ENCODE results near the gene LMO1.

The LMO1 gene

DNA sequence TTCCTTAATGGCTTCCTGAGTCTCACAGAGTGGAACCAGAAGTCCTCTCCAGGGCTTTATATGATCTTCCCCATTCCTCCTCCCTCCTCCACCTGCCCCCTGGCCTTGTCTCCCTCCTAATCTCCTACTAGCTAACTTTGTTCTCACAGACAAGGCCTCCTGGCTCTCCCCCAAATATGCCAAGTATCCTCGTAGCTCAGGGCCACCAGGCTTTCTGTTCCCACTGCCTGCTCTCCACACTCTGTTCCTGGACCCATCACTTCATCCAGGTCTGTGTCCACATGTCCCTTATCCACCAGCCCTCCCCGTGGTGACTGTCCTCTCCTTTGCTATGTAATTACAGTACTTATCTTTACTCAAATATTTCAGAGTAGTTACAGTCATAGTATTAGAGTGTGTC is 23.2 kb upstream of the LMO1 start:
- no peak for TF ChIP-seq L3MBTL2 (conservative IDR thresholded peaks at IDR 0.05)
- TF ChIP-seq FOXK2 (IDR thresholded peaks at IDR 0.05), result no peak
- TF ChIP-seq HDGF (IDR thresholded peaks at IDR 0.05; ENCODE audit: borderline replicate concordance), result no peak
- TF ChIP-seq ELF4 (IDR thresholded peaks at IDR 0.05), result no peak
- TF ChIP-seq BHLHE40 (IDR thresholded peaks at IDR 0.05; ENCODE audit: borderline replicate concordance), result no peak
- no peak for DNase-seq (ENCODE audit: extremely low spot score)
- CTCF ChIA-PET, result no interaction called here
- POLR2A ChIA-PET, result no interaction called here

DNA sequence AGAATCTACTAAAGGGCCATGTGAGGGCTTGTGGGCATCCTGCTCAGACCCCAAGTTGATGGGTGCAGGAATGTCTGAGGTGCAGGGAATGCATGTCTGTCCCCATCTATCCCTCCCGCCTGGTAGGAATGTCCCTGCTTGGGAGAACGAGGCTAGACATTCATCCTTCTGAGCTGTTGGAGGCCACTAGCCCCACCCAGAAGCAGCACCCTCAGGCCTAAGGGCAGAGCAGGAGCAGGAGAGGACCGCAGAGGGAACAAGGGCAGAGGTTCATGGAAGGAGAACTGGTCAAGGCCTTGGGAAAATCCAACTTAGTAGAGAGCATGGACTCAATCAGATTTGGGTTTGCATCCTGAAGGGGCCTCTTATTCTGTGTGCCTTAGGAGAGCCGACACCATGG is 22.1 kb upstream of the LMO1 start:
- TF ChIP-seq FOXM1 (IDR thresholded peaks at IDR 0.05; ENCODE audit: borderline replicate concordance), result no peak
- DNase-seq (ENCODE audit: extremely low spot score), result no peak
- CTCF ChIA-PET, result no interaction called here
- POLR2A ChIA-PET, result no interaction called here

- no peak for TF ChIP-seq L3MBTL2 (conservative IDR thresholded peaks at IDR 0.05)
- no peak for TF ChIP-seq FOXK2 (IDR thresholded peaks at IDR 0.05)
- TF ChIP-seq SP1 (IDR thresholded peaks at IDR 0.05), result no peak
- TF ChIP-seq FOXM1 (IDR thresholded peaks at IDR 0.05; ENCODE audit: borderline replicate concordance), result no peak
- TF ChIP-seq CTBP1 (IDR thresholded peaks at IDR 0.05; ENCODE audit: borderline replicate concordance), result no peak
- POLR2A ChIA-PET, result no interaction called here
- CTCF ChIA-PET, result no interaction called here
- DNase-seq (ENCODE audit: extremely low spot score), result no peak
Measured at GRCh38 chr11:8285228-8285627, 21.6 kb upstream of the LMO1 start.

DNA sequence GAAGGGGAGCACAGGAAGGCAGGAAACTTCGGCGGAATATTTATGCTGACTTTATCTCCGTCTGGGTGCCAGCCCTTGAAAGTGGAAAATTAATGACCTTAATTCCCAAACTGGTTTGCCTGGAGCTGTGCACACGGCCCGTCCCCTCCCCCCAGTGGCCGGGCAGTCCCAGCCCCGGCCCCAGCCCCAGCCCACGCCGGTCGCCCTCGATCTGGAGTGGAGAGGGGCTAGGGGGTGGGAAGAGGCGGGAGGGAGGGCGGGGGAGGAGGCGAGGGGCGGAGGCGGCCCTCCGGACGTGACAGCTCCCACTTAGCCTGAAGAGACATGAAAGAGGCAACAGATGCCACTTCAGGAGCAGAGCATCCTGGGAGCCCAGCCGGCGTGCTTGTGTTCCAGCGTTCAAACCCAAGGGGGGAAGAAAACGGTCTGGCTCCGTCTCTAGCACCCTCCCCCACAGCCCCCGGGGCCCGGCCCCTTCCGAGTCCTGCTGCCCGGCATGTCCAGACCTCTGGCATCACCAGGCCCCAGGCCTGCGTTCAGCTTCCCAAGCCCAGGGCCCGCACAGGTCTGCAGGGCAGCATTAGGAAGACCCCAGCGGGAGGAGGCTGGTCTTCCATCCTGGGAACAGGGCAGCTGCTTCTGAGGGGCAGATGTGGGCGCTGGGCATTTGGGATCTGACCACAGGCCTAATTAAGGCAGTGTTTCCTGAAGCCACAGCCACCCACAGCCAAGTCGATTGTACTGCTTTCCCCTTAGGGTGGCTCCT is 20.0 kb upstream of the LMO1 start:
- DNase-seq (ENCODE audit: extremely low spot score), result peak; percentile 36
- ChIA-PET CTCF (no interaction called here), POLR2A (no interaction called here)
- TF ChIP-seq L3MBTL2 (conservative IDR thresholded peaks at IDR 0.05) (no peak), CTBP1 (IDR thresholded peaks at IDR 0.05; ENCODE audit: borderline replicate concordance) (no peak), ARNT (IDR thresholded peaks at IDR 0.05) (no peak)

DNA sequence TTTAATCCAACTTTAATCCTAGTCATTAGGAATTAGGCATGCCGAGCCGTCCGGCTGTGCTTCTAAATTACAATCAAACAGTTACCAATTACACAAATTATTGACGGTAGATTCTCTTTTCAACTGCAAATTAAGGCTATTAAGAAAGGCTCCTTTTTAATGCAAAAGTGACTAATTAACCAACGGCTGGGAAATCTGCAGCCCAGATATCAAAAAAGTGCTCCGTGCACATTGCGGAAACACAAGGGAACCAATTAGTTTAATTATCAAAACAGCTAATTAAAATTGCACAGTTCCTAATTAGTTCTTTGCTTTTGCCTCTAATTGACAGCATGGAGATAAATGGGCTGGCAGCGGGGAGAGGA is 19.4 kb upstream of the LMO1 start:
- TF ChIP-seq FOXM1 (IDR thresholded peaks at IDR 0.05; ENCODE audit: borderline replicate concordance), result no peak
- TF ChIP-seq ARNT (IDR thresholded peaks at IDR 0.05), result no peak
- TF ChIP-seq SUZ12 (IDR thresholded peaks at IDR 0.05), result no peak
- no peak for TF ChIP-seq SP1 (IDR thresholded peaks at IDR 0.05)
- no peak for TF ChIP-seq TARDBP (IDR thresholded peaks at IDR 0.05)
- TF ChIP-seq CTBP1 (IDR thresholded peaks at IDR 0.05; ENCODE audit: borderline replicate concordance), result no peak
- TF ChIP-seq FOXA1 (IDR thresholded peaks at IDR 0.05), result no peak
- no peak for TF ChIP-seq ELF4 (IDR thresholded peaks at IDR 0.05)
- TF ChIP-seq BHLHE40 (IDR thresholded peaks at IDR 0.05; ENCODE audit: borderline replicate concordance), result no peak
- no peak for TF ChIP-seq NFRKB (IDR thresholded peaks at IDR 0.05)
- TF ChIP-seq PKNOX1 (IDR thresholded peaks at IDR 0.05), result no peak
- TF ChIP-seq FOXK2 (IDR thresholded peaks at IDR 0.05), result no peak
- no peak for TF ChIP-seq LEF1 (IDR thresholded peaks at IDR 0.05; ENCODE audit: borderline replicate concordance)
- TF ChIP-seq L3MBTL2 (conservative IDR thresholded peaks at IDR 0.05), result no peak
- TF ChIP-seq HDGF (IDR thresholded peaks at IDR 0.05; ENCODE audit: borderline replicate concordance), result no peak
- DNase-seq (ENCODE audit: extremely low spot score), result no peak
- ChIA-PET POLR2A (no interaction called here), CTCF (interaction anchor here (1.2 kb wide), 1 partner anchor 20 kb away, joined by 9 read pairs; the partner anchor contains the start of gene LMO1)

GRCh38 chr11:8282631-8283030 is 19.0 kb upstream of the LMO1 start:
- TF ChIP-seq SUZ12 (IDR thresholded peaks at IDR 0.05) (no peak), SP1 (IDR thresholded peaks at IDR 0.05) (no peak), ZNF384 (IDR thresholded peaks at IDR 0.05) (no peak), NFRKB (IDR thresholded peaks at IDR 0.05) (no peak), FOXK2 (IDR thresholded peaks at IDR 0.05) (no peak), BHLHE40 (IDR thresholded peaks at IDR 0.05; ENCODE audit: borderline replicate concordance) (no peak), LEF1 (IDR thresholded peaks at IDR 0.05; ENCODE audit: borderline replicate concordance) (no peak), L3MBTL2 (conservative IDR thresholded peaks at IDR 0.05) (no peak), FOXM1 (IDR thresholded peaks at IDR 0.05; ENCODE audit: borderline replicate concordance) (no peak), ELF4 (IDR thresholded peaks at IDR 0.05) (no peak), TARDBP (IDR thresholded peaks at IDR 0.05) (no peak)
- CTCF ChIA-PET, result interaction anchor here (1.2 kb wide), 1 partner anchor 19 kb away, joined by 9 read pairs; the partner anchor contains the start of gene LMO1
- DNase-seq (ENCODE audit: extremely low spot score), result no peak
- POLR2A ChIA-PET, result no interaction called here

- POLR2A ChIA-PET, result no interaction called here
- CTCF ChIA-PET, result no interaction called here
- TF ChIP-seq ARNT (IDR thresholded peaks at IDR 0.05), result no peak
- no peak for TF ChIP-seq SUZ12 (IDR thresholded peaks at IDR 0.05)
- TF ChIP-seq ZNF384 (IDR thresholded peaks at IDR 0.05), result no peak
- no peak for TF ChIP-seq FOXM1 (IDR thresholded peaks at IDR 0.05; ENCODE audit: borderline replicate concordance)
- no peak for TF ChIP-seq PKNOX1 (IDR thresholded peaks at IDR 0.05)
- DNase-seq (ENCODE audit: extremely low spot score), result no peak
Measured at GRCh38 chr11:8281266-8281665, 17.6 kb upstream of the LMO1 start.

- DNase-seq (ENCODE audit: extremely low spot score), result no peak
- no peak for TF ChIP-seq SUZ12 (IDR thresholded peaks at IDR 0.05)
- TF ChIP-seq TARDBP (IDR thresholded peaks at IDR 0.05), result no peak
- TF ChIP-seq BHLHE40 (IDR thresholded peaks at IDR 0.05; ENCODE audit: borderline replicate concordance), result no peak
- TF ChIP-seq SP1 (IDR thresholded peaks at IDR 0.05), result no peak
- no peak for TF ChIP-seq ZNF384 (IDR thresholded peaks at IDR 0.05)
- no peak for TF ChIP-seq CTBP1 (IDR thresholded peaks at IDR 0.05; ENCODE audit: borderline replicate concordance)
- no peak for TF ChIP-seq ARNT (IDR thresholded peaks at IDR 0.05)
- no peak for TF ChIP-seq NFRKB (IDR thresholded peaks at IDR 0.05)
- no peak for TF ChIP-seq FOXM1 (IDR thresholded peaks at IDR 0.05; ENCODE audit: borderline replicate concordance)
- no peak for TF ChIP-seq HDGF (IDR thresholded peaks at IDR 0.05; ENCODE audit: borderline replicate concordance)
- no peak for TF ChIP-seq L3MBTL2 (conservative IDR thresholded peaks at IDR 0.05)
- ChIA-PET CTCF (interaction anchor here (1.3 to 1.5 kb wide), 2 partner anchors 9 to 10 kb away, joined by 3 read pairs; no protein-coding TSS in a partner anchor), POLR2A (interaction anchor here (0.5 kb wide), 1 partner anchor 15 kb away, joined by 3 read pairs; no protein-coding TSS in a partner anchor)
Measured at GRCh38 chr11:8277691-8278090, 14.0 kb upstream of the LMO1 start.
